ENCODE results near the gene C4A.
"Not testable (repeated sequence)": the region's sequence is repeated elsewhere in the genome, so short reads cannot be mapped to it uniquely, and the experiment has no call there.

C4A gene

DNA sequence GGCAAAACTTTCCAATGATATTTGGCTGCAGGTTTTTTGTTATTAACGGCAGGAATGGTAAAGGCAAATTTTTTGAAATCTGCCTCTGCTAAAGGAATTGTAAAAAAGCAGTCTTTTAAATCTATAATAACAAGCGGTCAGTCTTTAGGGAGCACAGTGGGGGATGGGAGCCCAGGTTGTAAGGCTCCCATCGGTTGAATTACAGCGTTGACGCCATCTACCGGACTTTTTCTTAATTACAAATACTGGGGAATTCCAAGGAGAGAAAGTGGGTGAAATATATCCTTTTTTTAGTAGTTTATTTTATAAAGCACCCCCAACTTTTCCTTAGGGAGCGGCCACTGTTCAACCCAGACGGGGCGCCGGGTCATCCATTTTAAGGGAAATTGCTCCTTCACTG is 7.5 kb downstream of the C4A start:
- DNase-seq: not testable (repeated sequence)

DNA sequence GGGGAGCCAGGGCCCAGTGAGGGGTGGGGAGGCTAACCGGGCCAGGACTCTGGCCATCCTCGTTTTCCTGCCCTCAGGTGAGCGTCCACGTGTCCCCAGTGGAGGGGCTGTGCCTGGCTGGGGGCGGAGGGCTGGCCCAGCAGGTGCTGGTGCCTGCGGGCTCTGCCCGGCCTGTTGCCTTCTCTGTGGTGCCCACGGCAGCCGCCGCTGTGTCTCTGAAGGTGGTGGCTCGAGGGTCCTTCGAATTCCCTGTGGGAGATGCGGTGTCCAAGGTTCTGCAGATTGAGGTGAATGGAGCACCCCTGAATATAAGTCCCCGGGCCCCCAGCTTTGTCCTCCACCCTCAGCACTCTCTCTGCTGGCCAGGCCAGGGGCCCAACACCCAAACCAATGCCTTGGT is 12.6 kb downstream of the C4A start:
- DNase-seq: not testable (repeated sequence)

DNA sequence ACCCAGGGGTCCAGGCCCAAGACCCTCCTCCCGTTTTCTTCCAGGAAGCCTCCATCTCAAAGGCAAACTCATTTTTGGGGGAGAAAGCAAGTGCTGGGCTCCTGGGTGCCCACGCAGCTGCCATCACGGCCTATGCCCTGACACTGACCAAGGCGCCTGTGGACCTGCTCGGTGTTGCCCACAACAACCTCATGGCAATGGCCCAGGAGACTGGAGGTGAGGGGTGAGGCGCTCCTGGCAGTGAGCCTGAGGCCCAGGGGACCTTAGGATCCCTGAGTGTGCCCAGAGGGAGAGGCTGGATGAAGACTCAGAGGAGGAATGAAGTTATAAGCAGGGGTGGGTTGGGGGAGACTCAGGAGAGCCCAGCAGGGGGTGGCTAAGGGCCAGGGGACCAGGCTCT is 14.5 kb downstream of the C4A start:
- DNase-seq: not testable (repeated sequence)

GRCh38 chr6:32002546-32003268 is 20.9 kb downstream of the C4A start:
- not testable (repeated sequence) for DNase-seq

DNA sequence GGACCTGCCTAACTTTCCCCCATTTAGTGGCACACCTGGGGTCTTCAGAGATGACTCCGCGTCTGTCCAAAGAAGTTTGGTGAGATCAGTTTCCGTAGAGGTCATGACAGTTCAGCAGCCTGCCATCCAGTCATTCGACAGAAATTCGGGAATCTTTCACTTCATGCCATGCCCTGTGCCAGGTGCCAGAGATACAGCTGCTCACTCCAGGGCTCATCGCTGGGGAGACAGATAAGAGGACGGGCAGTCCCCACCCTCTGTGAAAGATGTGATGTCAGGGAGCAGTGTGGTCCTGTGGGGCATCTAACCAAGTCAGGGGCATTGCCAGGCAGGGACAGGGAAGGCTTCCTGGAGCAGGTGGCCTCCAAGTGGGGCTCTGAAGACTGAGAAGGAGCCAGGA is 21.4 kb downstream of the C4A start:
- not testable (repeated sequence) for DNase-seq

GRCh38 chr6:32004393-32004792 is 22.5 kb downstream of the C4A start:
- not testable (repeated sequence) for DNase-seq

DNA sequence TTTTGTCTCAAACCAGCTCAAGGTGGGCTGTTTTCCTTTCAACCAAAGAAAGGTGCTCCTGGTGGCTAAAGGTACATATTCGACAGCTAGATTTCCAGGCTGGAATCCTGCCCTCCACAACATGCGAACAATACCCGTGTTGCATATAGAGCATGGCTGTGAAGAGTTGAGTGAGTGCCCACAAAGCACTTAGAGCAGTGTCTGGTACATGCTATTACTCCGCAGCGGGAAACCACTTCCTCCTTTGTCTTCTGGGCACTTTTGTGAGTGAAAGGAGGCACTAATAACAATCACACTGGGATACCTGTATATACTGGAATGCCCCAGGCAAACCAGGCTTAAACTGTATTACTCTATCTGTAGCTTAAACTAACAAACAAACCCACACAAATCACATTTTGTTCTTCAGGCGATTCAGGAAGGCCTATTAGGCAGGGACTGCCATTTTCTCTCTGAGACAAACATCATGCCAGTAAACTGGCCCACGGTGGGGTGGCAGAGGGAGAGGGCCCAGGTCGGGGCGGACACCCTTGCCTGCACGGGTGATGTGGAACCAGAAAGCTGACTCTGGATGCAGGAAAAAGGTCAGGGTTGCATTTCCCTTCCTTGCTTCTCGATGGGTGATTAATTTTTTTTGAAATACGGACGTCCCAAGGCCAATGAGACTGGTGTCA is 23.1 kb downstream of the C4A start:
- not testable (repeated sequence) for DNase-seq

- not testable (repeated sequence) for DNase-seq
Measured at GRCh38 chr6:32005538-32005880, 23.7 kb downstream of the C4A start.

GRCh38 chr6:32005991-32006529 is 24.2 kb downstream of the C4A start:
- not testable (repeated sequence) for DNase-seq

GRCh38 chr6:32007086-32007485 is 25.2 kb downstream of the C4A start:
- DNase-seq: not testable (repeated sequence)

DNA sequence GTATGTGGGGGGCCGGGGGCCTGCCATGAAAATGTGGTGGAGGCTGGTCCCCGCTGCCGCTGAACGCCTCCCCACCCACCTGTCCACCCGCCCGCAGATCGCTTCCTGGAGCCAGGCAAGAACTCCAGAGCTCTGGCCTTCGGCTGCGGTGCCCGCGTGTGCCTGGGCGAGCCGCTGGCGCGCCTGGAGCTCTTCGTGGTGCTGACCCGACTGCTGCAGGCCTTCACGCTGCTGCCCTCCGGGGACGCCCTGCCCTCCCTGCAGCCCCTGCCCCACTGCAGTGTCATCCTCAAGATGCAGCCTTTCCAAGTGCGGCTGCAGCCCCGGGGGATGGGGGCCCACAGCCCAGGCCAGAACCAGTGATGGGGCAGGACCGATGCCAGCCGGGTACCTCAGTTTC is 26.2 kb downstream of the C4A start:
- not testable (repeated sequence) for DNase-seq

DNA sequence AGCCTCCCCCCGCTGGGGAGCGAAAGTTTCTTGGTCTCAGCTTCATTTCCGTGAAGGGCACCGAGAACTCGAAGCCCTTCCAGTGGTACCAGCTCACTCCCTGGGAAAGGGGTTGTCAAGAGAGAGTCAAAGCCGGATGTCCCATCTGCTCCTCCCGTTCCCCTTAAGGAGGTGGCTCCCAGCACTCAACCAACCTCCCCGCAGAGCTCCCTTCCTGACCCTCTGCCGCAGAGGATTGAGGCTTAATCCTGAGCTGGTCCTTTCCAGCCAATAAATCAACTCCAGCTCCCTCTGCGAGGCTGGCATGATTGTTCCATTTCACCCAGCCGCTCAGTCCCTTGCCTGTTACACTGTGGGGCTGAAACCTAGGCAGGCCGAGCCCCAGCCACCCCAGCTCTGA is 26.8 kb downstream of the C4A start:
- not testable (repeated sequence) for DNase-seq

DNA sequence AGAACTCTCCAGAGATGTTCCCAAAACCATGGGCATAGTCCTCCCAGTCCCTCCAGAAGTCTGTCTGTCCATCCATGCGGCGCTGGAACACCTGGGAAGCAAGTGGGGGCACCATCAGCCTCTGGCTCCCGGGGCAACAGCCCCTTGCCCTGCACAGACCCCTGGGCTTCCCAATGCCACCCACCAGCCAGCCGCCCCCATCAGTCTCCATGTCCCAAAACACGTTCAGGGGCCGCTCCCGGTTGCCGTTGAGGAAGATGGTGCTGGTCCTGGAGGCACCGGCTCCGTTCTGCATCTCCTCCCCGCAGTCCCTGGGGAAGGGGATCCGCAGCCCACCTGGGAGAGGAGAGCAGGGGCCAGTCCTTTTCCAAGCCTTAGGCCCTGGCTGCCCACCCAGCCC is 27.7 kb downstream of the C4A start:
- not testable (repeated sequence) for DNase-seq

DNA sequence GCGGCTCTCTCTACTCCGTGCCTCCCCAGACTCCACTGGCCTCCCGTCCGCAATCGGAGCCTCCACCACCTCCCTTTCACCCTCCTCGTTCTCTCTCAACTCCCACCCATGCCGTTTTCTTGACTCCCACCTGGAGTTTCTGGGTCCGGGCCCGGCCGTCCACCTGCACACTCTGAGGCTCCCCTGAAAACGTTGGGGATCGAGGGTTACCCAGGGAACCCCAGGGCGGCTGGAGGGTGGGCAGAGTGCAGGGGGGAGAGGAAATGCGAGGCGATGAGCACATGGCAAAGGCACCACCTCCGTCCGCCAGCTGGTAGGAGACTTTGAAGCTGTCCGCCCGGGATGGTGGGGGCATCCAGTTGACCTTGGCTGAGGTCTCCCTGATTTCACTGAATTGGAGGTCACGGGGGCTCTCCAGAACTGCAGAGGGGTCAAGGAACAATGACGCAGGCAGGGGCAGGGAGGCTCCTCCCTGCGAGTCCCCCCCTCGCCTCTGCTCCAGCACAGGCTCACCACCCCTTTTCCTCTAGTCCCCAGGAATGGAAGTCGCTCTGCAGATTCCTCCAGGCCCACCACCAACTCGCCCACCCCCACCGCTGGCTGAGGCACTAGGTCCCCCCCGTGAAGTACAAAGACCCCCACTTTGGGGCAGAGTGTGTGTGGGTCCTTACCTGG is 29.1 kb downstream of the C4A start:
- DNase-seq: not testable (repeated sequence)

DNA sequence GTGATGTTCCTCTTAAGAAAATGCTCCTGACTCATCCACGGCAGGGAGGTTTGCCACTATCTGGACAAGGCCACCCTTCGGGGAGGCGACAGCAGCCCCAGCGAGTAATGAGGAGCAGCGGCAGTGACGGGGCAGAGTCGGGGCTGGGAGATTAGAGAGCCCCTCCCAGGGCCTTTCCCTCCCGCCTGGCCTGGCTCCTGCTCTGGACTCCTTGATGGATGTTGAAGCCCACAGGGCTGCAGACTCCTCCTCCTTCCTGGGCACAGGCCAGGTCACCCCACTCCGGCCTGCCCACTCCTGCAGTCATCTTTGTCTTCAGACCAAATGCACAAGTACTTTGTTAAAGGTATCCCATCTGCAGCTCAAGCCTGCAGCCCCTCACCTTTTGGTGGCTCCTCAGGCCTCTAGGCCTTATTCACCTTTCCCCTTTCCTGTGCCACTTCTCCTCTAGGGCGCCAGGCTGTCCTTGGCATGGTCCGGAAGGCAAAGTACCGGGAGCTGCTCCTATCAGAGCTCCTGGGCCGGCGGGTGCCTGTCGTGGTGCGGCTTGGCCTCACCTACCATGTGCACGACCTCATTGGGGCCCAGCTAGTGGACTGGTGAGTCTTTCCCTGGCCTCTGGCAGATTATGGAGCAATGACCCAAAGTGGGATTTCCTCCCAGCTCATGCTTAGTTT is 31.2 kb downstream of the C4A start:
- not testable (repeated sequence) for DNase-seq

DNA sequence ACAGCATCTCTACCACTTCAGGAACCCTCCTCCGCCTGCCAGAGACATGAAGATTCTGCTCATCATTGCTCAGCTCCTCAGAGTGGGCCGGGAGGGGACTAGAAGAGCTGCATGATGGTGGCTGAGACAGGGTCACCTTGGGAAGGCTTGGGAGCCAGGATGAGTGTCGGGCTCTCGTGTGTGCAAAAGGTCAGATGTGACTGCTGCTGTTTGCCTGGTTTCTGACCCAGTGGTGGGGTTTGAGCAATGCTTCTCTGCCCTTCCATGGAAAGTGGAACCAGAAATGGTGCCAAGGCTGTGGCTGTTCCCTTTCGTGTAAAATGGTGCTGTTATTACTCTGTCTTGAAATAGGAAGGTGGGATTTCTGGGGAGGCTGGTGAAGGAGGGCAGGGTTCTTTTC is 31.9 kb downstream of the C4A start:
- not testable (repeated sequence) for DNase-seq

- DNase-seq: not testable (repeated sequence)
Measured at GRCh38 chr6:32014547-32014946, 32.7 kb downstream of the C4A start, which contains the start of gene C4B. Gene C4B (plus strand): TSS chr6:32014795. CDS start chr6:32014846, 51 bp downstream.

- not testable (repeated sequence) for DNase-seq
Measured at GRCh38 chr6:32022100-32022499, 40.2 kb downstream of the C4A start.

GRCh38 chr6:32028631-32029030 is 46.8 kb downstream of the C4A start:
- DNase-seq: not testable (repeated sequence)

- not testable (repeated sequence) for DNase-seq
Measured at GRCh38 chr6:32029553-32029952, 47.7 kb downstream of the C4A start.

- DNase-seq: not testable (repeated sequence)
Measured at GRCh38 chr6:32035283-32036013, 53.6 kb downstream of the C4A start.

GRCh38 chr6:32037136-32037535 is 55.3 kb downstream of the C4A start:
- DNase-seq: not testable (repeated sequence)
